Neuronal stem cell (in vitro differentiated cells): ENCODE measurements around the gene FAM50A.

Experiments
- DNase-seq: peaks from one replicate; pipeline ENCODE4 v3.0.0-alpha.2; 2013; ENCODE audit warnings: low spot score
- H2AFZ ChIP-seq: one replicate; pipeline ENCODE4 v1.6.1; 2013; ENCODE audit warnings: mild to moderate bottlenecking, low read length, inconsistent platforms
- H2AK5ac ChIP-seq: 2 replicates; pipeline ENCODE4 v1.6.1; 2013; ENCODE audit warnings: low read depth, mild to moderate bottlenecking, inconsistent platforms, low read length, moderate library complexity, mixed read lengths
- H2BK120ac ChIP-seq: 2 replicates; pipeline ENCODE4 v1.6.1; 2013; ENCODE audit warnings: low read depth, mild to moderate bottlenecking, inconsistent platforms, low read length, moderate library complexity, mixed read lengths
- H2BK12ac ChIP-seq: one replicate; pipeline ENCODE4 v1.6.1; 2013; ENCODE audit warnings: low read length, inconsistent platforms
- H2BK15ac ChIP-seq: 2 replicates; pipeline ENCODE4 v1.6.1; 2013; ENCODE audit warnings: mild to moderate bottlenecking, low read length, inconsistent platforms, mixed read lengths
- H2BK5ac ChIP-seq: one replicate; pipeline ENCODE4 v1.6.1; 2013; ENCODE audit warnings: inconsistent platforms, mild to moderate bottlenecking, low read length, moderate library complexity
- H3K14ac ChIP-seq: one replicate; pipeline ENCODE4 v1.6.1; 2013; ENCODE audit warnings: low read length, inconsistent platforms
- H3K18ac ChIP-seq: 2 replicates; pipeline ENCODE4 v1.6.1; 2013; ENCODE audit warnings: low read length, inconsistent platforms
- H3K23ac ChIP-seq: 2 replicates; pipeline ENCODE4 v1.6.1; 2013; ENCODE audit warnings: low read depth, mild to moderate bottlenecking, mixed read lengths, low read length, inconsistent platforms; ENCODE audit not compliant: poor library complexity
- H3K27ac ChIP-seq: replicated peaks from 3 replicates; pipeline ENCODE4 v1.5.1; 2013; ENCODE audit warnings: low read length, inconsistent platforms
- H3K27me3 ChIP-seq, 3 experiments: 2 replicates each; pipeline ENCODE4 v1.6.1; 2013; ENCODE audit warnings: low read length in 3 of 3, mild to moderate bottlenecking in 2 of 3, inconsistent platforms in 1 of 3, low read depth in 1 of 3, mixed read lengths in 1 of 3, moderate library complexity in 1 of 3; ENCODE audit not compliant: control insufficient read depth in 3 of 3, insufficient read depth in 3 of 3
- H3K36me3 ChIP-seq, 2 donors: replicated peaks in 1 of 2; 2 replicates each; pipeline ENCODE4 v1.6.1; 2013; ENCODE audit warnings: low read length in 2 of 2; ENCODE audit not compliant: control insufficient read depth in 2 of 2, insufficient read depth in 2 of 2
- H3K4ac ChIP-seq: 2 replicates; pipeline ENCODE4 v1.6.1; 2013; ENCODE audit warnings: inconsistent platforms, mild to moderate bottlenecking, low read length, moderate library complexity
- H3K4me1 ChIP-seq, 2 donors: 1 replicate in 1 of 2; 2 replicates in 1 of 2; pipeline ENCODE4 v1.6.1; 2013; ENCODE audit warnings: low read length in 2 of 2, low read depth in 1 of 2; ENCODE audit not compliant: control insufficient read depth in 2 of 2, insufficient read depth in 1 of 2
- H3K4me2 ChIP-seq: one replicate; pipeline ENCODE4 v1.6.1; 2013; ENCODE audit warnings: mild to moderate bottlenecking, low read length, inconsistent platforms; ENCODE audit not compliant: insufficient read depth, poor library complexity, severe bottlenecking
- H3K4me3 ChIP-seq, 2 donors: 2 replicates each; pipeline ENCODE4 v1.5.1; 2013; ENCODE audit warnings: low read length in 2 of 2, mild to moderate bottlenecking in 2 of 2, inconsistent platforms in 1 of 2, moderate library complexity in 1 of 2
- H3K79me1 ChIP-seq: one replicate; pipeline ENCODE4 v1.6.1; 2013; ENCODE audit warnings: low read depth, mild to moderate bottlenecking, inconsistent platforms, low read length, moderate library complexity
- H3K9ac ChIP-seq: one replicate; pipeline ENCODE4 v1.6.1; 2013; ENCODE audit warnings: mild to moderate bottlenecking, low read depth, low read length, inconsistent platforms; ENCODE audit not compliant: poor library complexity
- H3K9me3 ChIP-seq, 2 donors: replicated peaks in 1 of 2; 2 replicates each; pipeline versions ENCODE3 to v1.6.1; 2013; ENCODE audit warnings: low read length in 2 of 2, mild to moderate bottlenecking in 2 of 2, inconsistent platforms in 1 of 2, low read depth in 1 of 2, mixed read lengths in 1 of 2, moderate library complexity in 1 of 2; ENCODE audit not compliant: control insufficient read depth in 2 of 2, insufficient read depth in 1 of 2
- H4K8ac ChIP-seq: one replicate; pipeline ENCODE4 v1.6.1; 2013; ENCODE audit warnings: low read depth, mild to moderate bottlenecking, inconsistent platforms, low read length, moderate library complexity
- H4K91ac ChIP-seq: one replicate; pipeline ENCODE4 v1.6.1; 2013; ENCODE audit warnings: low read length, low read depth, mild to moderate bottlenecking, inconsistent platforms; ENCODE audit not compliant: poor library complexity
- WGBS, 2 donors: extraction: QIAGEN DNeasy Blood & Tissue Kit; methylation state at CpG; one replicate each; pipeline ENCODE4 v1.1.7; 2013; ENCODE audit warnings: missing lambda C conversion rate in 2 of 2, mixed read lengths in 1 of 2; ENCODE audit not compliant: insufficient read length in 2 of 2, insufficient replicate concordance in 1 of 2; ENCODE audit errors: extremely low coverage in 2 of 2; 5-methylcytosine and 5-hydroxymethylcytosine counted together

The FAM50A gene

DNA sequence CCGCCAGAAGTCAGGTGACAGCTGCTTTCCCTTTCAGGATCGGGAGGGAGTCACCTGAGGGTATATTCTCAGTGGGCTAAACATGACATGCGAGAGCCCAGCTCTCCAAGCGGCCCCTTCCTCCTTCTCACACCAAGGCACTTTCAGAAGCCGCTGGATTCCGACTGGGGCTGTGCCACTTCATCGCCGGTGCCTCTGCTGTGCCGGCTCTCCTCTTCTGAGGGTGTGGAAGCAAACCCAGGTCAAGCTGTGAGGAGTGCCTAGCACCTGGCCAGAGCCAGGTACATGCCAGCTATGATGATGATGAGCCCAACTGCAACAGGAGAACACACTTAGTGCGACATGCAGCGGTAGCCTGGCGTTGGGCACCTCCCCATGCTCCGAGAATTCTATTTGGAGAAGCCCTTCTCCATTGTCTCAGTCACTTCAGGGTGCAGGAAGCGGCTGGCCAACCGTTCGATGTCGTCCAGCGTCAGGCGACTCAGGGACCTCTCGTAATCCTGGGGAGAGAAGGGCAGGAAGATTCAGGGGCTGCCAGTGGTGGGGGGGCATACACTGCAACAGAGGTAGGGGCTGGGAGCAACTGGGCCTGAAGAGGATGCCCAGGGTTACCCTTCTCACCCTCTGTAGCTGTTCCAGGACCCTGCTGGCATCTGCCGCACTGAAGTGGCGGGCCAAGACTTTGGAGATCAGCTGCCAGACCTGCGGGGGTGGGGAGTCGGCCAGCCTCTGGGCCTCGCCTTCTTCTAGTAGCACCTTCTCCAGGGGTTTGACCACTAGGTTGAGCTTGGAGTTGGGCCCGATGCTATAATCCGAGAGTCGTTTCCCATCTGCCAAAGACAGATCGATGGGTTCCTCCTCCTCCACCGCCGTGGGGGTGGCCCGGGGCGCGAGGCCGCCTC lies 41.5 kb downstream of the FAM50A start:
- no peak overlapping the region for H3K4ac ChIP-seq
- H3K4me3 ChIP-seq: peak overlapping the region in 1 of 2 donors; percentile 92
- no peak overlapping the region for H3K18ac ChIP-seq
- no peak overlapping the region for H4K8ac ChIP-seq
- no peaks in the 10 kb centered on the region for H3K9me3 ChIP-seq
- no peak overlapping the region for H3K27ac ChIP-seq
- peaks cover 0 to 10% (median 0%) of the 10 kb centered on the region in 3 experiments for H3K27me3 ChIP-seq
- H2BK5ac ChIP-seq: no peak overlapping the region
- H2AFZ ChIP-seq: no peak overlapping the region
- H3K14ac ChIP-seq: no peak overlapping the region
- no peak overlapping the region for H2BK12ac ChIP-seq
- peak overlapping the region; percentile 55 for H3K23ac ChIP-seq
- no peak overlapping the region for H4K91ac ChIP-seq
- H2BK15ac ChIP-seq: no peak overlapping the region
- peaks cover 0 to 4% of the 10 kb centered on the region in 2 donors for H3K4me1 ChIP-seq
- no peak overlapping the region for H2AK5ac ChIP-seq
- H3K79me1 ChIP-seq: peaks cover 7% of the 10 kb centered on the region
- no peak overlapping the region for H3K9ac ChIP-seq
- DNase-seq: no peak
- H2BK120ac ChIP-seq: no peak overlapping the region
- WGBS, 2 donors: no CpG with 5 or more reads among the region's 35 CpGs
- peaks cover 3 to 8% of the 10 kb centered on the region in 2 donors for H3K36me3 ChIP-seq
- H3K4me2 ChIP-seq: peak overlapping the region; percentile 77

GRCh38 chrX:154486052-154486395 lies 42.1 kb downstream of the FAM50A start:
- H3K27ac ChIP-seq: no peak overlapping the region

GRCh38 chrX:154486396-154487207 lies 42.7 kb downstream of the FAM50A start, which contains the start of gene UBL4A:
UBL4A (minus strand) TSS chrX:154486615; CDS start chrX:154486584, 31 bp downstream.
- Histone ChIP-seq H4K91ac (no peak within 1 kb of the TSS), H2BK5ac (no peak within 1 kb of the TSS), H3K4me3 (peak within 1 kb of the TSS; percentile 12 to 92), H3K14ac (no peak within 1 kb of the TSS), H2AFZ (no peak within 1 kb of the TSS), H3K79me1 (peaks cover 7% of the 10 kb centered on the region), H2BK12ac (no peak within 1 kb of the TSS), H3K23ac (peak within 1 kb of the TSS; percentile 55), H4K8ac (no peak within 1 kb of the TSS), H3K9me3 (no peaks in the 10 kb centered on the region), H3K4me2 (peak within 1 kb of the TSS; percentile 77), H3K9ac (peak within 1 kb of the TSS; percentile 81), H3K27me3 (peaks cover 0 to 10% (median 0%) of the 10 kb centered on the region in 3 experiments), H3K4ac (no peak within 1 kb of the TSS), H3K36me3 (peaks cover 3 to 8% of the 10 kb centered on the region in 2 donors), H2BK15ac (no peak within 1 kb of the TSS), H2BK120ac (no peak within 1 kb of the TSS), H3K18ac (peak within 1 kb of the TSS; percentile 90), H2AK5ac (peak within 1 kb of the TSS; percentile 46), H3K27ac (no peak within 1 kb of the TSS), H3K4me1 (peaks cover 0 to 4% of the 10 kb centered on the region in 2 donors)
- peak; percentile 21 for DNase-seq
- WGBS, 2 donors: no CpG with 5 or more reads among the region's 95 CpGs

More at GRCh38 chrX:154486052-154486395, 42.1 kb downstream of the FAM50A start:
- no peak overlapping the region for H2AFZ ChIP-seq
- H3K9me3 ChIP-seq: no peaks in the 10 kb centered on the region
- H2BK12ac ChIP-seq: no peak overlapping the region
- no peak overlapping the region for H2BK5ac ChIP-seq
- H4K8ac ChIP-seq: no peak overlapping the region
- peak overlapping the region; percentile 71 for H3K18ac ChIP-seq
- peak overlapping the region; percentile 55 for H3K23ac ChIP-seq
- peak overlapping the region; percentile 12 to 92 for H3K4me3 ChIP-seq
- peaks cover 0 to 10% (median 0%) of the 10 kb centered on the region in 3 experiments for H3K27me3 ChIP-seq
- peak overlapping the region; percentile 46 for H2AK5ac ChIP-seq
- H3K9ac ChIP-seq: peak overlapping the region; percentile 81
- no peak overlapping the region for H4K91ac ChIP-seq
- peaks cover 0 to 4% of the 10 kb centered on the region in 2 donors for H3K4me1 ChIP-seq
- H3K4ac ChIP-seq: no peak overlapping the region
- H3K36me3 ChIP-seq: peaks cover 3 to 8% of the 10 kb centered on the region in 2 donors
- WGBS, 2 donors: no CpG with 5 or more reads among the region's 35 CpGs
- DNase-seq: no peak
- peak overlapping the region; percentile 77 for H3K4me2 ChIP-seq
- H3K79me1 ChIP-seq: peaks cover 7% of the 10 kb centered on the region
- H3K14ac ChIP-seq: no peak overlapping the region
- H2BK120ac ChIP-seq: no peak overlapping the region
- no peak overlapping the region for H2BK15ac ChIP-seq
